ENCODE data around the gene BAIAP2L2.

DNA sequence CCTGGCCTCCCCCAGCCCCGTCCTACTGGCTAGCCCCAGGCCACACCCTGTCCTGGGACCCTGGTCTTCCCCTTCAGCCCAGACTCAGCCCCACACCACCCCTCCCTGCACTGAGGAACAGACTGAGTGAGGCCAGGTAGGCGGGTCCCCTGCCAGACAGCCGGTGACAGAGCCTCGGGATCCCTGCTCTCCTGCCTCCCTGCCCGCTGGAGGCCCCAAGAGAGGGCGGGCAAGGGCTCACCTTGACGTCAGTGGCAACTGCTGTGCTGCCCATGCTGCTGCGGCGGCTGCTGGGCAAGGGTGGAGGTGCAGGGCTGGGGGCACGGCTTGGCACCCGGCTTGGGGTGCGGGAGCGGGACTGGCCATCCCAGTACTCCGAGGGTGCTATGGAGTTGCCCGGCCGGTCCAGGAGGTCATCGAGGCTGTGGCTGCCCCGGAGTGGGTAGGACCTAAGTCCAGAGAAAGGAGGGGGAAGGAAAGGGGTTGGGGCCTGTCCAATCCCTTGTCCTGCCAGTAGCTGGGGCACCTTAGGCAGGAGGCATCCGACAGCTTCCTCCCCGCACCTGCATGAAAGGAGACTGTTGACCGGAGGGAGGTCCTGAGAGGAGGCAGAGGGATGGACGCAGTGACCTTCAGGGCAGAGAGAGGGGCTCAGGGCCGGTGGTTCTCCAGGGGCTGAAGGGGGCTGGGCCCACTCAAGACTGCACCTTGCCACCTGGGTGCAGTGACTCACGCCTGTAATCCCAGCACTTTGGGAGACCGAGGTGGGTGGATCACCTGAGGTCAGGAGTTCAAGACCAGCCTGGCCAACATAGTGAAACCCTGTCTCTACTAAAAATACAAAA is 24.3 kb downstream of the BAIAP2L2 start:
- TF ChIP-seq, protein P1, sequence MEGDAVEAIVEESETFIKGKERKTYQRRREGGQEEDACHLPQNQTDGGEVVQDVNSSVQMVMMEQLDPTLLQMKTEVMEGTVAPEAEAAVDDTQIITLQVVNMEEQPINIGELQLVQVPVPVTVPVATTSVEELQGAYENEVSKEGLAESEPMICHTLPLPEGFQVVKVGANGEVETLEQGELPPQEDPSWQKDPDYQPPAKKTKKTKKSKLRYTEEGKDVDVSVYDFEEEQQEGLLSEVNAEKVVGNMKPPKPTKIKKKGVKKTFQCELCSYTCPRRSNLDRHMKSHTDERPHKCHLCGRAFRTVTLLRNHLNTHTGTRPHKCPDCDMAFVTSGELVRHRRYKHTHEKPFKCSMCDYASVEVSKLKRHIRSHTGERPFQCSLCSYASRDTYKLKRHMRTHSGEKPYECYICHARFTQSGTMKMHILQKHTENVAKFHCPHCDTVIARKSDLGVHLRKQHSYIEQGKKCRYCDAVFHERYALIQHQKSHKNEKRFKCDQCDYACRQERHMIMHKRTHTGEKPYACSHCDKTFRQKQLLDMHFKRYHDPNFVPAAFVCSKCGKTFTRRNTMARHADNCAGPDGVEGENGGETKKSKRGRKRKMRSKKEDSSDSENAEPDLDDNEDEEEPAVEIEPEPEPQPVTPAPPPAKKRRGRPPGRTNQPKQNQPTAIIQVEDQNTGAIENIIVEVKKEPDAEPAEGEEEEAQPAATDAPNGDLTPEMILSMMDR (conservative IDR thresholded peaks at IDR 0.05; ENCODE audit: low read depth in 2 of 2) = no peak
- no peak for TF ChIP-seq POLR2AphosphoS5 (IDR thresholded peaks at IDR 0.05; ENCODE audit: low read depth)
- no peak for TF ChIP-seq EZH2phosphoT487 (IDR thresholded peaks at IDR 0.05; ENCODE audit: unreplicated experiment)
- TF ChIP-seq, protein P2, sequence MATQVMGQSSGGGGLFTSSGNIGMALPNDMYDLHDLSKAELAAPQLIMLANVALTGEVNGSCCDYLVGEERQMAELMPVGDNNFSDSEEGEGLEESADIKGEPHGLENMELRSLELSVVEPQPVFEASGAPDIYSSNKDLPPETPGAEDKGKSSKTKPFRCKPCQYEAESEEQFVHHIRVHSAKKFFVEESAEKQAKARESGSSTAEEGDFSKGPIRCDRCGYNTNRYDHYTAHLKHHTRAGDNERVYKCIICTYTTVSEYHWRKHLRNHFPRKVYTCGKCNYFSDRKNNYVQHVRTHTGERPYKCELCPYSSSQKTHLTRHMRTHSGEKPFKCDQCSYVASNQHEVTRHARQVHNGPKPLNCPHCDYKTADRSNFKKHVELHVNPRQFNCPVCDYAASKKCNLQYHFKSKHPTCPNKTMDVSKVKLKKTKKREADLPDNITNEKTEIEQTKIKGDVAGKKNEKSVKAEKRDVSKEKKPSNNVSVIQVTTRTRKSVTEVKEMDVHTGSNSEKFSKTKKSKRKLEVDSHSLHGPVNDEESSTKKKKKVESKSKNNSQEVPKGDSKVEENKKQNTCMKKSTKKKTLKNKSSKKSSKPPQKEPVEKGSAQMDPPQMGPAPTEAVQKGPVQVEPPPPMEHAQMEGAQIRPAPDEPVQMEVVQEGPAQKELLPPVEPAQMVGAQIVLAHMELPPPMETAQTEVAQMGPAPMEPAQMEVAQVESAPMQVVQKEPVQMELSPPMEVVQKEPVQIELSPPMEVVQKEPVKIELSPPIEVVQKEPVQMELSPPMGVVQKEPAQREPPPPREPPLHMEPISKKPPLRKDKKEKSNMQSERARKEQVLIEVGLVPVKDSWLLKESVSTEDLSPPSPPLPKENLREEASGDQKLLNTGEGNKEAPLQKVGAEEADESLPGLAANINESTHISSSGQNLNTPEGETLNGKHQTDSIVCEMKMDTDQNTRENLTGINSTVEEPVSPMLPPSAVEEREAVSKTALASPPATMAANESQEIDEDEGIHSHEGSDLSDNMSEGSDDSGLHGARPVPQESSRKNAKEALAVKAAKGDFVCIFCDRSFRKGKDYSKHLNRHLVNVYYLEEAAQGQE (IDR thresholded peaks at IDR 0.05; ENCODE audit: unreplicated experiment) = no peak
- no peak for TF ChIP-seq CREB1 (CRISPR knock-in tag; IDR thresholded peaks at IDR 0.05; ENCODE audit: low read depth)
- TF ChIP-seq EZH2 (IDR thresholded peaks at IDR 0.05; ENCODE audit: low read depth, unreplicated experiment) = no peak
